Neuron (in vitro differentiated cells): ENCODE data around the gene NUBPL.
"Not testable (repeated sequence)": the region's sequence is repeated elsewhere in the genome, so short reads cannot be mapped to it uniquely, and the experiment has no call there.

ENCODE experiments used
- H2AFZ ChIP-seq: one replicate; pipeline ENCODE4 v1.6.1; 2013; ENCODE audit warnings: low read depth, mild to moderate bottlenecking, inconsistent platforms, low read length, moderate library complexity
- H3K27me3 ChIP-seq: one replicate; pipeline ENCODE4 v1.6.1; 2013; ENCODE audit warnings: low read length; ENCODE audit not compliant: insufficient read depth
- H3K36me3 ChIP-seq: one replicate; pipeline ENCODE4 v1.6.1; 2013; ENCODE audit warnings: low read length; ENCODE audit not compliant: insufficient read depth
- H3K4me1 ChIP-seq: one replicate; pipeline ENCODE4 v1.6.1; 2013; ENCODE audit warnings: low read length; ENCODE audit not compliant: insufficient read depth
- H3K4me3 ChIP-seq: 2 replicates; pipeline ENCODE4 v1.5.1; 2013; ENCODE audit warnings: mild to moderate bottlenecking, low read length, moderate library complexity
- H3K9me3 ChIP-seq: one replicate; pipeline ENCODE4 v1.6.1; 2013; ENCODE audit warnings: low read length

NUBPL gene

DNA sequence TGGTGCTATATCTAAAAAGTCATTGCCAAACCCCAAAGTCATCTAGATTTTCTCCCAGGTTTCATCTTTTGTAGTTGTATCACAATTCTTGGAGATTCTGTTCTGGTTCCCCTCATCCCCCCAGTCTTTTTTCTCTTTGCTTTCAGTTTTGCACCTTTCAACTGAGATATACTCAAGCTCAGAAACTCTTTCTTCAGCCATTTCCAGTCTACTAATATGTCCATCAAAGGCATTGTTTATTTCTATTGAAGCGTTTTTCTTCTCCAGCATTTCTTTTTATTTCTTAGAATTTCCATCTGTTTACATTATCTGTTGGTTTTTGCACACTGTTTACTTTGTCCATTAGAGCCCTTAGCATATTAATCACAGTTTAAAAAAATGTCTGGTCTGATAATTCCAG, 179.5 kb downstream of the NUBPL start:
- no peaks in the 10 kb centered on the region for H3K9me3 ChIP-seq
- H3K4me1 ChIP-seq = no peaks in the 10 kb centered on the region
- H3K4me3 ChIP-seq = no peak overlapping the region
- H2AFZ ChIP-seq = no peak overlapping the region
- H3K36me3 ChIP-seq = no peaks in the 10 kb centered on the region
- H3K27me3 ChIP-seq = no peaks in the 10 kb centered on the region

DNA sequence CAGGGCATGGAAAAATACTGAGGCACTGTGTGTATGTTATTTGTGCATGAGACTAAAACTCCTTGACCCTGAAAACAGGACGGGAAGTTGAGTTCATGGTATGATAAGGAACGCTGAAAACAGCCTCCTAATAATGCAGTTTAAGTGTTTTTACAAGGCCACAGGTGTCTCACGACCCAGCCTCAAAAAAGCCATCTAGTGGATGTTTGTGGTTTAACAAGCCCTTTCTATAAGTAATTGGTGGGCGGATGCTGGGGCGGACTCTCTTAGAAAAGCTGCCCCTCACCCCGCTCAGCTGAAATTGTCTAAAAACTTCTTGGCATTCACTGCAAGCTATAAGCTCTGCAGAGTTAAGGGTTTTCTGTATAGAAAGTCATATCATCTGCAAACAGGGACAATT, 184.5 kb downstream of the NUBPL start:
- Histone ChIP-seq H3K9me3 (peaks cover 2% of the 10 kb centered on the region), H3K27me3 (no peaks in the 10 kb centered on the region), H2AFZ (no peak overlapping the region), H3K4me1 (no peaks in the 10 kb centered on the region), H3K4me3 (no peak overlapping the region), H3K36me3 (no peaks in the 10 kb centered on the region)

DNA sequence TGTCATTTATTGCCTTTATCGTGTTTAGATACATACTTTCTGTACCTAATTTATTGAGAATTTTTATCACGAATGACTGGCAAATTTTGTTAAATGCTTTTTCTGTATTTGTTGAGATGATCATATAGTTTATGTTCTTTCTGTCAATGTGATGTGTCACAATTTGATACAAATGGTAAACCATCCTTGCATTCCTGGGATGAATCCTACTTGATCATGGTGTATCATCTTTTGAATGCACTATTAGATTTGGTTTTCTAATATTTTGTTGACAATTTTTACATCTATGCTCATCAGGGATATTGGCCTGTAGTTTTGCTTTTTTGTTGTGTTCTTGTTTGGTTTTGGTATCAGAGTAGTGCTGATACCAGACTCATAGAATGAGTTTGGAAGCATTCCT, 185.1 kb downstream of the NUBPL start:
- H3K4me3 ChIP-seq = no peak overlapping the region
- H3K9me3 ChIP-seq = peaks cover 2% of the 10 kb centered on the region
- no peak overlapping the region for H2AFZ ChIP-seq
- no peaks in the 10 kb centered on the region for H3K27me3 ChIP-seq
- H3K4me1 ChIP-seq = no peaks in the 10 kb centered on the region
- H3K36me3 ChIP-seq = no peaks in the 10 kb centered on the region

DNA sequence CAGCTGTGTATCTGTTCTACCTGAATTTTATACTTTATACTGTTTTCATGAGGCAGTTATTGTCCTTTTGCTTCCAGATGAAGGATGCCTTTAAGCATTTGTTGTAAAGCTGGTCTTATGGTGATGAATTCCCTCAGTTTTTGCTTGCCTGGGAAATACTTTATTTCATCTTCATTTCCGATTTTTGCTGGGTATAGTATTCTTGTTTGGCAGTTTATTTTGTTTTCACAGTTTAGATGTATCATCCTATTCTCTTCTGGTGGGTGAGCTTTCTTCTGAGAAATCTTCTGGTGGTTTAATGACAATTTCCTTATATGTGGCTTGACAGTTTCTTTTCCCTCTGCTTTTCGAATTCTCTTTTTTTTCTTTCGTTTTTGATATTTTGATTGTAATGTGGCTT, 188.1 kb downstream of the NUBPL start:
- Histone ChIP-seq H3K4me3 (no peak overlapping the region), H3K9me3 (peaks cover 2% of the 10 kb centered on the region), H3K4me1 (no peaks in the 10 kb centered on the region), H3K36me3 (no peaks in the 10 kb centered on the region), H3K27me3 (no peaks in the 10 kb centered on the region), H2AFZ (no peak overlapping the region)

DNA sequence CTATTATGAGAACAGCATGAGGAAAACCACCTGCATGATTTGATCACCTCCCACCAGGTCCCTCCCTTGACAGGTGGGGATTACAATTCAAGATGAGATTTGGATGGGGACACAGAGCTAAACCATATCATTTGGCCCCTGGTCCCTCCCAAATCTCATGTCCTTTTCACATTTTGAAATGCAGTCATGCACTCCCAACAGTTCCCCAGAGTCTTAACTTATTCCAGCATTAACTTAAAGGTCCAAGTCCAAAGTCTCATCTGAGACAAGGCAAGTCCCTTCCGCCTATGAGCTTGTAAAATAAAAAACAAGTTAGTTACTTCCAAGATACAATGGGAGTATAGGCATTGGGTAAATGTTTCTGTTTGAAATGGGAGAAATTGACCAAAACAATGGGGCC, 189.8 kb downstream of the NUBPL start:
- H2AFZ ChIP-seq, H3K4me1 ChIP-seq, H3K4me3 ChIP-seq, H3K27me3 ChIP-seq, H3K9me3 ChIP-seq, H3K36me3 ChIP-seq: not testable (repeated sequence)

DNA sequence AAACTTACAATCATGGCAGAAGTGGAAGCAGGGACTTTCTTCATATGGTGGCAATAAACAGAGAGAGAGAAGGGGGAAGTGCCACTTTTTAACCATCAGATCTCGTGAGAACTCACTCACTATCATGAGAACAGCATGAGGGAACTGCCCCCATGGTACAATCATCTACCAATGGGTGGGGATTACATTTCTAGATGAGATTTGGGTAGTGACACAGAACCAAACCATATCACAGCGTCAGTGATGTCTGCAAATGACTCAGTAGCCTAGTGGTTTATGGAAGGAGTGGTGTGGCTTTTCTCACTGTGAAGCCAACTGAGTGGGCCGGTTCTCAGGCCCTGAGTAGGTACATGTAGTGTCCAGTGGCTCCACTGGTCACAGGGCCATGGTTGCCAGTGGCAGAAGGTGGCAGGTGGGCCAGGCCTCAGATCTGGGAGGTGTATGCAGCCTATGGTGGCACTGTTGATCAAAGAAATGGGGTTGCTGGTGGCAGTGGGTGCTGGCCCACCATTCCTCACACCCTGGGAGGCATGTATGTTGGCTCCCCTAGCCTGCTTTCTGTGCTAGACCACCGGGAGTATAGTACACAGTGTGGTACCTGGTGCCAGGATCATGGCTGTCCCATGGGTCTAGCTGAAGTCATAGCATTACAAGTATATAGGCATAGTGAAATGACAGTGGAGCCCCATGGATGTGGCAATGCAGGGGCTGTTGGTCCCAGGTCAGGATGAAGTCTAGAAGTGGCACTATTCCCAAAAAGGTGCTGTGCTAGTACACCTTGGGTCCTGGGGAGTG, 191.9 kb downstream of the NUBPL start:
- peaks cover 2% of the 10 kb centered on the region for H3K9me3 ChIP-seq
- H3K36me3 ChIP-seq = no peaks in the 10 kb centered on the region
- no peaks in the 10 kb centered on the region for H3K4me1 ChIP-seq
- no peak overlapping the region for H2AFZ ChIP-seq
- no peak overlapping the region for H3K4me3 ChIP-seq
- no peaks in the 10 kb centered on the region for H3K27me3 ChIP-seq

DNA sequence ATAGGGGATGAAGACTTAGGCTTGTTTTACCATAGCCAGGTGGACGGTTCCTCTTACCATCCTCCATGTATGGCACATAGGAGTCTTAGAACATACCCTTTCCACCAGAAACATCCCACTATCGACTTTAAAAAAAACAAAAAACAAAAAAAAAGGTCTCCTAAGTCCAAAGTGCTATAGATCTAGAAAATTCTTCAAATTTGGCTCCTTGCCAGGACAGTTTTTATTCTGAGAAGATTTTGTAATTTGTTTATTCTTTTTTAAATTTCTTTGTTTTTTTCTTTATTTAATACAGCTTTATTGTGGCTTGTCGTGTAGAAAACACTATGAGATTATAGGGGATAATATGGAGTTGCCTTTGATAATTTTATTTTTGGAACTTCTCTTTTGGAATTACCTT, 197.7 kb downstream of the NUBPL start:
- Histone ChIP-seq H3K27me3 (no peaks in the 10 kb centered on the region), H2AFZ (no peak overlapping the region), H3K36me3 (no peaks in the 10 kb centered on the region), H3K4me3 (no peak overlapping the region), H3K9me3 (no peaks in the 10 kb centered on the region), H3K4me1 (no peaks in the 10 kb centered on the region)

DNA sequence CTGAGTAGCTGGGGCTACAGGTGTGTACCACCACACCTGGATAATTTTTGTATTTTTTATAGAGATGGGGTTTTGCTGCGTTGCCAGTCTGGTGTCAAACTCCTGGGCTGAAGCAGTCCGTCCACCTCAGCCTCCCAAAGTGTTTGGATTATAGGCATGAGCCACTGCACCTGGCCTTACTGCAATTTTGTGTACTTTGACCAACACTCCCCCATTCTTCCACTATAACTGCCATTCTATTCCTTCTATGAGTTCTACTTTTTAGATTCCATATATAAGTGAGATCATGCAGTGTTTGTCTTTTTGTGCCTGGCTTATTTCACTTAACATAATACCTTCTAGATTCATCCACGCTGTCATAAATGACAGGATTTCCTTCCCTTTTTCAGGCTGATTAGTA, 199.1 kb downstream of the NUBPL start:
- Histone ChIP-seq H3K27me3 (no peaks in the 10 kb centered on the region), H3K4me3 (no peak overlapping the region), H3K9me3 (no peaks in the 10 kb centered on the region), H3K4me1 (no peaks in the 10 kb centered on the region), H2AFZ (no peak overlapping the region), H3K36me3 (no peaks in the 10 kb centered on the region)

DNA sequence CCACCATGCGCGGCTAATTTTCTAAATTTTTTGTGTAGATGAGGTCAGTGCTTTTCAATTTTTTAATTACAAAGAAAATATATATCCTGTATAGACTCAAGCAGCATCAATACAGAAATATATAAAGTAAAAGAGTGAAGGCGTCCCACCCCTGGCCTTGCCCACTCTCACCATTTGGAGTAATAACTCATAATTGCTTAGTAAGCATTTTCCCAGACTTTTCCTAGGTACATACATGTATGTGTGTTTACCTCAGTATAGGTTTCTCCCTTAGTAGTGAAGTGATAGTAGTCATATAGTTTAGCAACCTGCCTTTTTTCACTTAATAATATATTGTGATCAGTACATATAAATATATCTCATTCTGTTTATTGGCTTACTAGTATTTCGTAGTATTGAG, 200.1 kb downstream of the NUBPL start:
- H3K4me1 ChIP-seq = no peaks in the 10 kb centered on the region
- H3K4me3 ChIP-seq = no peak overlapping the region
- H3K27me3 ChIP-seq = no peaks in the 10 kb centered on the region

DNA sequence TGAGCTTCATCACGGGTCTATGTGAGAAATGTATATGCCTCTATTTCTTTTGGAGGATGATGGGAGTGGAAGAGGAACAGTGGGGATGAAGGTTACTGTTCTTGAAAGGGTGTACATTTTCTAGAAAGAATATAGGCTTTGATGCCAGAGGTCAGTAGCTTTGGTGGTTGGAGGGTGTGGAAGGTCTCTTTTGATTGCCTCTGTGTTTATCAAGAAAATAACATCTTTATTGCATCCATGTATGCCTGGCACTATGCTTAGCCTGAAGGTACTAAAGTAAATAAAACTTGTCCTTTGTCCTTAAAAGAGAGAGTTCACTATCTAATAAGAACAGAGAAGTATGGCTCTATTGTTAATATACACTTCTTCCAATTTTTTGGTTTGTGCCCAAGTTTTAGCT, 201.8 kb downstream of the NUBPL start:
- Histone ChIP-seq H3K27me3 (no peaks in the 10 kb centered on the region), H3K4me1 (no peaks in the 10 kb centered on the region), H2AFZ (no peak overlapping the region), H3K9me3 (no peaks in the 10 kb centered on the region), H3K36me3 (no peaks in the 10 kb centered on the region), H3K4me3 (no peak overlapping the region)

More for the DNA sequence above, 200.1 kb downstream of the NUBPL start:
- Histone ChIP-seq H3K36me3 (no peaks in the 10 kb centered on the region), H3K9me3 (no peaks in the 10 kb centered on the region), H2AFZ (no peak overlapping the region)

DNA sequence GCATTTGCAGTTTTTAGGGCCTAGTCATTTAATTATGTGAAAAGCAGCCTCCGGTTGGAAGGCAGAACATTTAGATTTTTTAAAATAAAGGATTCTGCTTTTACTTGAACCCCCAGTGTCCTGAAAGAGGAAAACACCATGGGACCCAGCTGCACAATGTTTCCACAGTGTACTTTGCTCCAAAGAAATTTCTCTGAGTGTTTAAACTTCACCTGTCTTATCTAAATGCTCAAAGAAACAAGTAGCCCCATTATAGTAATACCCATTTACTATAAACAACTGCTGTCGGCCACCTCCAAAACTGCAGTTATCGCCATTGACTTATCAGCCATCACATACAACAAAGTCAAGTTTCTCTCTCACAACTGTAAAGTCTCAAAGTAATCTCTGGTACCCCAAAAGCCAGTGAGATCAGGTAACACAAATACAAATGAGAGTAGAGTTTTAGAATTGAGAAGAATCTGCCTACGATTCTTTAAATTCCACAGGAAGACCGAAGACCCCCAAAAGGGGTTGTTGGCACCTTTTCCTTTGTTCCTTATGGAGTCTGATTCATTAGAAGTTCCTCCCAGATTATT, 205.2 kb downstream of the NUBPL start:
- no peaks in the 10 kb centered on the region for H3K36me3 ChIP-seq
- no peak overlapping the region for H2AFZ ChIP-seq
- H3K9me3 ChIP-seq = no peaks in the 10 kb centered on the region
- no peak overlapping the region for H3K4me3 ChIP-seq
- no peaks in the 10 kb centered on the region for H3K4me1 ChIP-seq
- no peaks in the 10 kb centered on the region for H3K27me3 ChIP-seq

DNA sequence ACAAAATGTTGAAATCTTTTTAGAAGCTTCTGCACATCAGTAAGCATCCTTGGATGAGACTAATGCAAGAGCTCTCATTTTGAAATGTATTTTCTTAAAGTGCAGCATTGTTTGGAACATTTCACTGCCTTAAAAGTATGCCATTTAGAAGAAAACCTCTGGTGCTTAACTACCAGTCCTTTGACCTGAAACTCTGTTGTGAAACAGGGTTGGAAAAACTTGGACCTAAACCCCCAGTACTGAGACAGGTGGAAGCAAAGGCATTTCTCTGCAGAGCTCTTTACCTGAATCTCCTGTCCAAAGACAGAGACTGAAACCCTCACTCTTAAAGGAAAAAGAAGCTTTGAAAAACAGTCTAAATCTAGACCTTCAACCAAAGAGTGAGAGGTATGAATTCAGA, 207.2 kb downstream of the NUBPL start:
- no peaks in the 10 kb centered on the region for H3K27me3 ChIP-seq
- H3K9me3 ChIP-seq = no peaks in the 10 kb centered on the region
- no peak overlapping the region for H2AFZ ChIP-seq
- no peaks in the 10 kb centered on the region for H3K4me1 ChIP-seq
- H3K4me3 ChIP-seq = no peak overlapping the region
- H3K36me3 ChIP-seq = no peaks in the 10 kb centered on the region

DNA sequence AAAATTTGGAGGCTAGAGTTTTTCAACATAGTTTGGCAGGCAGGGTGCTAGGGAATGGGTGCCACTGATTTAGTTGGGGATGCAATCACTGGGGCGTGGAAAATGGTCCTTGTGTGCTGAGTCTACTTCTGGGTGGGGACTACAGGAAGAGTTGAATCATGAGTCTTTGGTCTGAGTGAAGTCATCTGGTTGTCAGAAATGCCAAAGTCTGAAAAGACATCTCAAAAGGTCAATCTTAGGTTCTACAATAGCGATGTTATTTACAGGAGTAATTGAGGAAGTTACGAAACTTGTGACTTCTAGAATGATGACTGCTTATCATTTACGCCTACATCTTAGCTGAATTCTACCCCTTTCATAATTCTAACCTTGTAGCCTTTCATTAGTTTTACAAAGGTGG, 209.1 kb downstream of the NUBPL start:
- H3K27me3 ChIP-seq = no peaks in the 10 kb centered on the region
- H2AFZ ChIP-seq = no peak overlapping the region
- H3K36me3 ChIP-seq = no peaks in the 10 kb centered on the region
- H3K9me3 ChIP-seq = no peaks in the 10 kb centered on the region
- no peaks in the 10 kb centered on the region for H3K4me1 ChIP-seq
- H3K4me3 ChIP-seq = no peak overlapping the region

DNA sequence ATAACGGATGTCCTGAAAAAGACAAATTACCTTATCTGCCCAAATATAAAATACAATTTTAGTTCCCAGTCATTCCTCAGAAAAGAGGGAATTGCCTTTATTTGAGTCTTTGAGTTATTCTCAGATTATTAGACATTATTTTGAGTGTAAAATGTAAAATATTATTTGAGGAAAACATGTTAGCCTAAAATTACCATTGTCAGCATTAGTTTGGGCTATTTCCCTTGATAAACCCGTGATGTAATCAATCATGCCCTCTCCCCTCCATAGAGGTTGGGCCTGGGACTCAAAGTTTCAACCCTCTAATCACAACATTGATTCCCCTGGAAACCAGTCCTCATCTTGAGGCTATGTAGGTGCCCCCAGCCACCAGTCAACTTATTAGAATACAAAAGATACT, 213.4 kb downstream of the NUBPL start:
- H3K36me3 ChIP-seq = no peaks in the 10 kb centered on the region
- H3K4me1 ChIP-seq = no peaks in the 10 kb centered on the region
- H2AFZ ChIP-seq = no peak overlapping the region
- H3K4me3 ChIP-seq = no peak overlapping the region
- no peaks in the 10 kb centered on the region for H3K9me3 ChIP-seq
- H3K27me3 ChIP-seq = no peaks in the 10 kb centered on the region
